A549 (cell line): ENCODE measurements around the gene FAM227A.

Source experiments
- BHLHE40 ChIP-seq: IDR thresholded peaks from 2 replicates; pipeline ENCODE4 v1.6.1; 2012; ENCODE audit warnings: low read depth, low read length, inconsistent platforms
- CTCF ChIP-seq: fragments of >200 bp; sonication (Bioruptor Twin); formaldehyde crosslinking; IDR thresholded peaks from 3 replicates; pipeline ENCODE4 v1.5.1; 2016
- HES2 ChIP-seq: fragments of >200 bp; sonication (Bioruptor Twin); formaldehyde crosslinking; IDR thresholded peaks from 2 replicates; pipeline ENCODE4 v1.6.1; 2016
- JUN ChIP-seq, 2 experiments: fragments of >200 bp; sonication (Bioruptor Twin); formaldehyde crosslinking; IDR thresholded peaks; 2 replicates in 1 of 2; 3 replicates in 1 of 2; pipeline ENCODE4 v1.6.1; 2016 to 2017
- KDM1A ChIP-seq: fragments of 200-600 bp; sonication (generic); IDR thresholded peaks from 2 replicates; pipeline ENCODE4 v1.6.1; 2016; ENCODE audit warnings: low read depth, mild to moderate bottlenecking
- MAFK ChIP-seq: fragments of 450-650 bp; IDR thresholded peaks from 2 replicates; pipeline ENCODE4 v1.6.1; 2014; ENCODE audit not compliant: partially characterized antibody
- NR3C1 ChIP-seq: fragments of >200 bp; sonication (Bioruptor Twin); formaldehyde crosslinking; IDR thresholded peaks from 3 replicates; pipeline ENCODE4 v1.6.1; 2017
- RAD21 ChIP-seq, 2 experiments: fragments of >200 bp in 1 of 2; sonication (Bioruptor Twin) in 1 of 2; formaldehyde crosslinking in 1 of 2; IDR thresholded peaks in 1 of 2; conservative IDR thresholded peaks in 1 of 2; 2 replicates in 1 of 2; 3 replicates in 1 of 2; pipeline ENCODE4 v1.6.1; 2012 to 2018; ENCODE audit warnings: inconsistent platforms in 1 of 2
- RARB ChIP-seq: fragments of 250-450 bp; sonication (Bioruptor Pico); IDR thresholded peaks from 2 replicates; pipeline ENCODE4 v1.8.0; 2021; ENCODE audit warnings: mild to moderate bottlenecking, moderate library complexity
- USF2 ChIP-seq: fragments of 450-650 bp; IDR thresholded peaks from 2 replicates; pipeline ENCODE4 v1.6.1; 2014; ENCODE audit warnings: antibody characterized with exemption

- TF ChIP-seq KDM1A: no peak
- TF ChIP-seq BHLHE40: no peak
- no peak for TF ChIP-seq NR3C1
- no peak for TF ChIP-seq RAD21 (conservative IDR thresholded peaks at IDR 0.05 in 1 of 2, IDR thresholded peaks at IDR 0.05 in 1 of 2)
- no peak for TF ChIP-seq HES2
- no peak for TF ChIP-seq MAFK
- no peak for TF ChIP-seq CTCF
- no peak for TF ChIP-seq RARB (CRISPR knock-in tag)
- TF ChIP-seq JUN (IDR thresholded peaks at IDR 0.05): no peak
- no peak for TF ChIP-seq USF2
These were observed 43.0 kb upstream of the FAM227A start for GRCh38 chr22:38699143-38699542.
